ENCODE measurements around the gene CDCA8. TPM values are rescaled to one million over a fixed set of nuclear protein-coding genes. Genes with fewer than 3 reads are reported as not detected.

Gene CDCA8
- 96.2 TPM for polyA plus RNA-seq (2012; ENCODE audit: insufficient read depth, insufficient read length)

DNA sequence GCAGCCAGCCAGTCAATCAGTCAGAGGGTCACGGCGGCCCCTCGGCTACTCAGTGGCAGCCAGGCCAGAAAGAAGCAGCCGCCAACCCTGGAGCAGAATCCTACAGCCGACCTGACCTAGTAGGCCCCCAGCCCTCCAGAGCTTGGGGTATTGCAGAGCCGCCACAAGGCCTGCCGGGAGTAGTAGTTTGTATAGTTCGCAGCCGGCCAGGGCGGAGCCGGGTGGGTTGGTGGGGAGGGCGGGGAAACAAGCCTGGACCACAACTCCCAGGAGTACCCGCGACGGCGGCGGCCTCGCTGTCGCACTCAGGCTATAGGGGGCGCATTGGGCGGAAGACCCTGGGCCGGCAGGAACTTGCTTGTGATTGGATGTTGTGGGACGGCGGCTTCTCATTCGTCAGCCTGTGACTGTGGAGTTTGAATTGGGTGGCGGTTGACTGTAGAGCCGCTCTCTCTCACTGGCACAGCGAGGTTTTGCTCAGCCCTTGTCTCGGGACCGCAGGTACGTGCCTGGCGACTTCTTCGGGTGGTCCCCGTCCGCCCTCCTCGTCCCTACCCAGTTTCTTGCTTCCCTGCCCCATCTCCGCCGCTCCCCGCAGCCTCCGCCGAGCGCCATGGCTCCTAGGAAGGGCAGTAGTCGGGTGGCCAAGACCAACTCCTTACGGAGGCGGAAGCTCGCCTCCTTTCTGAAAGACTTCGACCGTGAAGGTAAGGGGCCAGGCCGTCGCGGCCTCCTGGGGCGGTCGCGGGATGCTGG is at the start of gene CDCA8:
Gene CDCA8, plus strand, starts transcription at position 439 of the 756 bp plus-strand sequence. Its CDS starts 175 bp downstream, at position 614.
- H3K4me3 ChIP-seq (ENCODE audit: low read length): peak within 1 kb of the TSS; percentile 95
- DNase-seq (ENCODE audit: low read depth, low spot score): peak; percentile 97

GRCh38 chr1:37647281-37647680 is 45.0 kb upstream of the CDCA8 start:
- DNase-seq (ENCODE audit: low read depth, low spot score): no peak
- H3K4me3 ChIP-seq (ENCODE audit: low read length): no peak overlapping the region

DNA sequence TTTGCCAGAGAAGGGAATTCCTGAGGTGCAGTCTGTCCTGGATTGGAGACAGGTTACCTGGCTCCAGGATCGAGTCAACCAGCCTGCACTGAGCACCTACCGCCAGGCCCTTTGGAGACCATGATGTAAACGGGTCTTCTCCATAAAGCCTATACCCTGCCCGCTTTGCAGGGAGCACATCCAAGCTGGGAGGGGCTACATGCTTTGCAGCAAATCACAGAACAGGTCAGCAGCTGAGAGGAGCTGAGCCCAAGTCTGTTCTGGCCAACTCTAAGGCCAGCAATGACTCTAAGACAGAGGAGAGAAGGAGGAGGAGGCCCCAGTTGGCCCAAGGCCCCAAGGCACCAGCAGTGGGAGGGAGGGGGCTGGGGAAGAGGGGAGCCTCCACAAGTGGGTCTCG is 42.1 kb upstream of the CDCA8 start:
- DNase-seq (ENCODE audit: low read depth, low spot score): no peak
- no peak overlapping the region for H3K4me3 ChIP-seq (ENCODE audit: low read length)

- no peak for DNase-seq (ENCODE audit: low read depth, low spot score)
These were observed 41.6 kb upstream of the CDCA8 start for GRCh38 chr1:37650721-37651120.

GRCh38 chr1:37651803-37652202 is 40.5 kb upstream of the CDCA8 start:
- H3K4me3 ChIP-seq (ENCODE audit: low read length): no peak overlapping the region
- no peak for DNase-seq (ENCODE audit: low read depth, low spot score)

More at GRCh38 chr1:37650721-37651120, 41.6 kb upstream of the CDCA8 start:
- H3K4me3 ChIP-seq (ENCODE audit: low read length): no peak overlapping the region

DNA sequence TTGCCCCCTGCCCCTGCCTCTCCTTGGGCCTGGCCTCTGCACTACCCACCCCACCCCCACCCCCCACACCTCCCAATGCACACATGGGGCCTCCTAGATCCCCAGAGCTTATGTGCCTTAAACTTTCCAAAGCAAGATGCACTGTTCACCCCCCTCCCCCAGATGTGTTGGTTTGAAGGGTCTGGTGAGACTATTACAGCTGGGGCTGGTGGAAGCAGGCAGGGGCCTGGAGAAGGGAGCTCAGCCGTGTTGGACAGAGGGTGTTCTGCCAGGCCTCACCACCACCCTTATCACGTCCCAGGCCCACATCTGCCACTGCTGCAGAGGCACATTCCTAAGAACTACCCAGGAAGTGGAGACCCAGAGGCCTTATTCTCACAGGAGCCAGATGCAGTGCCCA is 39.3 kb upstream of the CDCA8 start:
- DNase-seq (ENCODE audit: low read depth, low spot score): no peak
- H3K4me3 ChIP-seq (ENCODE audit: low read length): no peak overlapping the region

- no peak overlapping the region for H3K4me3 ChIP-seq (ENCODE audit: low read length)
- no peak for DNase-seq (ENCODE audit: low read depth, low spot score)
These were observed 38.4 kb upstream of the CDCA8 start for GRCh38 chr1:37653906-37654305.

GRCh38 chr1:37655274-37655673 is 37.0 kb upstream of the CDCA8 start:
- H3K4me3 ChIP-seq (ENCODE audit: low read length): no peak overlapping the region
- DNase-seq (ENCODE audit: low read depth, low spot score): no peak

GRCh38 chr1:37656026-37656425 is 36.3 kb upstream of the CDCA8 start:
- H3K4me3 ChIP-seq (ENCODE audit: low read length): no peak overlapping the region
- no peak for DNase-seq (ENCODE audit: low read depth, low spot score)

GRCh38 chr1:37656881-37657280 is 35.4 kb upstream of the CDCA8 start:
- no peak overlapping the region for H3K4me3 ChIP-seq (ENCODE audit: low read length)
- no peak for DNase-seq (ENCODE audit: low read depth, low spot score)

GRCh38 chr1:37657620-37658412 is 34.5 kb upstream of the CDCA8 start:
- no peak for DNase-seq (ENCODE audit: low read depth, low spot score)
- H3K4me3 ChIP-seq (ENCODE audit: low read length): no peak overlapping the region

- no peak for DNase-seq (ENCODE audit: low read depth, low spot score)
- no peak overlapping the region for H3K4me3 ChIP-seq (ENCODE audit: low read length)
These were observed 33.8 kb upstream of the CDCA8 start for GRCh38 chr1:37658486-37658885.

GRCh38 chr1:37660664-37661063 is 31.7 kb upstream of the CDCA8 start:
- H3K4me3 ChIP-seq (ENCODE audit: low read length): no peak overlapping the region
- DNase-seq (ENCODE audit: low read depth, low spot score): no peak

GRCh38 chr1:37661401-37661800 is 30.9 kb upstream of the CDCA8 start:
- no peak overlapping the region for H3K4me3 ChIP-seq (ENCODE audit: low read length)
- no peak for DNase-seq (ENCODE audit: low read depth, low spot score)

DNA sequence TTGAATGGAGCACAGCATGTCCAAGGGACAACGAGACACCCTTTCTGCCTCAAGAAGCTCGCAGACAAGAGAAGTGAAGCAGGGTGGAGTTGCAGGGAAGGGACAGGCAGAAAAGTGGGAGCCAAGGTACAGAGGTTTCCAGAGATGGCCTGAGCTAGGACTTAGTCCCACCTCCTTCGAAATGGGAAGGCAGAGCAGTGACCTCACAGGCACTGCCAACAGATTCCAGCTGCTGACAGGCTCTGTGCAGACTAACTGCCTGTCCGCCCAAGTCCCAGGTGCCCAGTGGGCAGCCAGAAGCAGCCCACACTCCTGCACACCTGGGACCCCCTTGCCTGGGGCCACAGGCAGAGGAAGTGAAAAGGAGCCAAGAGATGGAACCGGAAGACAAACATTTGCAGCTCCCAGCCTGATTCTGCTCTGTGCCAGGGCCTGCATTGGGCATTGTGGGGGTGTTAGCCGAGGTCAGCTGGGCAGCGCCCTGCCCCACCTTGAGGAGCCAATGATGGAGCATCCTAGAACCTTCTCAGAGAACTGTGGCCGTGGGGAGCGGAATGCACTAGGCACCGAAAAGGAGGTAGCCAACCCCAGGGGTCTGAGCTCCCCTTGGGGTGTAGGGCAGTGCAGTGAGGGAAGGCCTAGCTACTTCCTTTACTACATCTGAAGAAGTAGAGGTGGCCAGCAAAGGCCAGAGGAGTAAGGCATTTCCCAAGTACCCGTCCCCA is 30.1 kb upstream of the CDCA8 start:
- DNase-seq (ENCODE audit: low read depth, low spot score): no peak
- no peak overlapping the region for H3K4me3 ChIP-seq (ENCODE audit: low read length)

- no peak for DNase-seq (ENCODE audit: low read depth, low spot score)
- no peak overlapping the region for H3K4me3 ChIP-seq (ENCODE audit: low read length)
These were observed 28.8 kb upstream of the CDCA8 start for GRCh38 chr1:37663426-37664000.

GRCh38 chr1:37666241-37666867 is 26.0 kb upstream of the CDCA8 start:
- no peak overlapping the region for H3K4me3 ChIP-seq (ENCODE audit: low read length)

DNA sequence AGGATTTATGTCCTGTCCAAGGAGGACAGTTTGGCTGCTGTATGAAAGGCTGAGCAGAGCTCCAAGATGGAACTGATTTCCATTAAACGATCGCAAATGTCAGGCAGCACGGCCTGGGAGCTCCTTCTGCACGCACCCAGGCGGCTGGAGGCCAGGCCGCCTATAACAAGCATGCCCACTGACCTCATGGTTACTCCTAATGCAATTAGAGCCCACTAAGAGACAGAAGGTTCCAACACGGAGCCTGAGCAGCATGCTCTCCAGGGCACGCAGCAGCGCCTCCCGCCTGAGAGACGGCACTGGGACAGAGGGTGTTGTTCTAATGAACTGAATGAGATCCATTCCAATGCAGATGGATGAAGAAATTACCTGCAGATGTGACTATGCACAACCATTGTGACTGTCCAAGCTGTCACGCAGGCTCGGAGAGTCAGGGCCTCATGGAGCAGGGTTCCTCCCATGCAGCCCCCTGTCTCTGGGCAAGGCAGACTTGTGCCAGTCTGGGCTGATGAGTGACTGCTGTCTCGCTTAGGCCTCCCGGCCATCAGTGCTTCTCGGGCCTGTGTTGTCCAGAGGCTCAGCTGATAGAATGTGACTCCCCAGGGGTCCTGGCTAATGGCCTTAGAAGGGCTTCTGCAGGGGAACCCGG is 25.2 kb upstream of the CDCA8 start:
- DNase-seq (ENCODE audit: low read depth, low spot score): no peak
- no peak overlapping the region for H3K4me3 ChIP-seq (ENCODE audit: low read length)

More at GRCh38 chr1:37666241-37666867, 26.0 kb upstream of the CDCA8 start:
- DNase-seq (ENCODE audit: low read depth, low spot score): no peak
